Sigmoid colon (tissue), 7 donors: ENCODE measurements around the gene CHRNA1. TPM values are rescaled to one million over a fixed set of nuclear protein-coding genes. Genes with fewer than 3 reads are reported as not detected.

Source experiments
- DNase-seq: peaks from one replicate; pipeline ENCODE4 v3.0.0-alpha.2; 2019
- H3K27ac ChIP-seq, 4 donors: fragments of 200-600 bp; sonication (generic); one replicate each; pipeline ENCODE4 v1.5.1; 2016 to 2019; ENCODE audit warnings: mild to moderate bottlenecking in 1 of 4
- H3K27me3 ChIP-seq, 3 donors: fragments of 200-600 bp; sonication (generic); one replicate each; pipeline ENCODE4 v1.5.1; 2019; ENCODE audit warnings: mild to moderate bottlenecking in 1 of 3
- H3K36me3 ChIP-seq, 4 donors: fragments of 200-600 bp; sonication (generic); one replicate each; pipeline ENCODE4 v1.5.1; 2016 to 2019
- H3K4me1 ChIP-seq, 4 donors: fragments of 200-600 bp; sonication (generic); one replicate each; pipeline ENCODE4 v1.5.1; 2017 to 2019
- H3K4me3 ChIP-seq, 4 donors: fragments of 200-600 bp; sonication (generic); one replicate each; pipeline ENCODE4 v1.5.1; 2017 to 2019; ENCODE audit warnings: mild to moderate bottlenecking in 2 of 4, moderate library complexity in 1 of 4
- H3K9me3 ChIP-seq, 4 donors: fragments of 200-600 bp in 3 of 4; sonication (generic) in 3 of 4; one replicate each; pipeline versions ENCODE4 v1.5.1 to v1.6.1; 2013 to 2019
- CTCF ChIP-seq, 4 experiments: fragments of 450-650 bp in 3 of 4; fragments of 200-600 bp in 1 of 4; IDR thresholded peaks; one replicate each; pipeline ENCODE4 v1.5.1; 2016 to 2019; ENCODE audit warnings: antibody characterized with exemption in 4 of 4, mild to moderate bottlenecking in 3 of 4, moderate library complexity in 2 of 4
- EP300 ChIP-seq, 4 donors: sonication (generic); formaldehyde crosslinking; IDR thresholded peaks; one replicate each; pipeline ENCODE4 v1.6.1; 2017; ENCODE audit warnings: antibody characterized with exemption in 4 of 4
- POLR2A ChIP-seq, 2 donors: fragments of 450-650 bp; IDR thresholded peaks; one replicate each; pipeline ENCODE4 v1.6.1; 2016; ENCODE audit warnings: antibody characterized with exemption in 2 of 2, mild to moderate bottlenecking in 2 of 2, moderate library complexity in 2 of 2
- POLR2AphosphoS5 ChIP-seq, 4 donors: sonication (generic); formaldehyde crosslinking; IDR thresholded peaks; one replicate each; pipeline ENCODE4 v1.6.1; 2017; ENCODE audit warnings: antibody characterized with exemption in 4 of 4
- WGBS, 2 donors: extraction: QIAGEN DNeasy Blood & Tissue Kit; methylation state at CpG; one replicate each; pipeline ENCODE4 v1.1.7; 2013; 5-methylcytosine and 5-hydroxymethylcytosine counted together
- intact Hi-C: fragments of 100-400 bp; cut with DNase I; formaldehyde crosslinking; loops from one replicate; pipeline ENCODE4 v1.15.1; 2023
- polyA plus RNA-seq, 3 donors: library from polyadenylated mRNA; stranded (reverse); fragments of 200-250 nt; gene quantifications; one replicate each; pipeline ENCODE4 v1.2.3, GENCODE V29; 2013
- total RNA-seq, 4 donors: library from RNA; depleted of rRNA; stranded (reverse); fragments of >200 nt; gene quantifications; one replicate each; pipeline ENCODE4 v1.1.0, GENCODE V29; 2016
- donor health status: healthy with polysubstance abuse.
- donor health status: Bipolar disorder and iron deficiency.
- donor health status: healthy.

CHRNA1 gene
- total and polyA plus RNA-seq, 7 donors: 0.32 to 2.1 (median 1.2) TPM; not detected in 4

- H3K27me3 ChIP-seq: no peaks in the 10 kb centered on the region
- DNase-seq: no peak
- no peak overlapping the region for H3K4me3 ChIP-seq
- TF ChIP-seq CTCF (IDR thresholded peaks at IDR 0.05): no peak
- TF ChIP-seq POLR2A (IDR thresholded peaks at IDR 0.05): no peak
- no peak for TF ChIP-seq POLR2AphosphoS5 (IDR thresholded peaks at IDR 0.05)
- TF ChIP-seq EP300 (IDR thresholded peaks at IDR 0.05): no peak
- no peaks in the 10 kb centered on the region for H3K4me1 ChIP-seq
- H3K27ac ChIP-seq: no peak overlapping the region
- H3K9me3 ChIP-seq: no peaks in the 10 kb centered on the region
- intact Hi-C loops: no loop called here
- 60 to 77% methylated on average over 1 of the region's 1 CpG for WGBS, 2 donors
- no peaks in the 10 kb centered on the region for H3K36me3 ChIP-seq
Observed at GRCh38 chr2:174766271-174766670, 2.0 kb upstream of the CHRNA1 start.

GRCh38 chr2:174765576-174765975, 1.3 kb upstream of the CHRNA1 start:
- intact Hi-C loops: no loop called here
- Histone ChIP-seq H3K27me3 (no peaks in the 10 kb centered on the region), H3K4me3 (no peak overlapping the region), H3K4me1 (no peaks in the 10 kb centered on the region), H3K27ac (no peak overlapping the region), H3K36me3 (no peaks in the 10 kb centered on the region), H3K9me3 (no peaks in the 10 kb centered on the region)
- TF ChIP-seq EP300 (IDR thresholded peaks at IDR 0.05) (no peak), POLR2AphosphoS5 (IDR thresholded peaks at IDR 0.05) (no peak), POLR2A (IDR thresholded peaks at IDR 0.05) (no peak), CTCF (IDR thresholded peaks at IDR 0.05) (no peak)
- DNase-seq: no peak
- 74 to 82% methylated on average over 4 of the region's 4 CpGs for WGBS, 2 donors

GRCh38 chr2:174763780-174764179, 492 bp downstream of the CHRNA1 start:
- Histone ChIP-seq H3K4me3 (no peak overlapping the region), H3K27ac (no peak overlapping the region), H3K9me3 (no peaks in the 10 kb centered on the region), H3K27me3 (no peaks in the 10 kb centered on the region), H3K36me3 (no peaks in the 10 kb centered on the region), H3K4me1 (no peaks in the 10 kb centered on the region)
- no peak for DNase-seq
- 93 to 94% methylated on average over 4 of the region's 4 CpGs for whole genome bisulfite sequencing, 2 donors
- TF ChIP-seq CTCF (IDR thresholded peaks at IDR 0.05): no peak
- TF ChIP-seq POLR2AphosphoS5 (IDR thresholded peaks at IDR 0.05): no peak
- no peak for TF ChIP-seq EP300 (IDR thresholded peaks at IDR 0.05)
- TF ChIP-seq POLR2A (IDR thresholded peaks at IDR 0.05): no peak
- intact Hi-C loops: no loop called here

- H3K27me3 ChIP-seq: no peaks in the 10 kb centered on the region
- H3K4me3 ChIP-seq: no peak overlapping the region
- 75 to 95% methylated on average over 5 of the region's 5 CpGs for WGBS, 2 donors
- H3K4me1 ChIP-seq: no peaks in the 10 kb centered on the region
- H3K36me3 ChIP-seq: no peaks in the 10 kb centered on the region
- H3K27ac ChIP-seq: no peak overlapping the region
- no peak for DNase-seq
- no peaks in the 10 kb centered on the region for H3K9me3 ChIP-seq
- TF ChIP-seq CTCF (IDR thresholded peaks at IDR 0.05): no peak
- TF ChIP-seq POLR2AphosphoS5 (IDR thresholded peaks at IDR 0.05): no peak
- no peak for TF ChIP-seq EP300 (IDR thresholded peaks at IDR 0.05)
- no peak for TF ChIP-seq POLR2A (IDR thresholded peaks at IDR 0.05)
- intact Hi-C loops: no loop called here
Observed at GRCh38 chr2:174762464-174762863, 1.8 kb downstream of the CHRNA1 start.

GRCh38 chr2:174761837-174762236, 2.4 kb downstream of the CHRNA1 start:
- Histone ChIP-seq H3K9me3 (no peaks in the 10 kb centered on the region), H3K4me3 (no peak overlapping the region), H3K27me3 (no peaks in the 10 kb centered on the region), H3K27ac (no peak overlapping the region), H3K4me1 (no peaks in the 10 kb centered on the region), H3K36me3 (no peaks in the 10 kb centered on the region)
- DNase-seq: no peak
- TF ChIP-seq POLR2A (IDR thresholded peaks at IDR 0.05) (no peak), CTCF (IDR thresholded peaks at IDR 0.05) (no peak), EP300 (IDR thresholded peaks at IDR 0.05) (no peak), POLR2AphosphoS5 (IDR thresholded peaks at IDR 0.05) (no peak)
- intact Hi-C loops: no loop called here
